ENCODE results near the gene SDHA. TPM values are rescaled to one million over a fixed set of nuclear protein-coding genes. Genes with fewer than 3 reads are reported as not detected.
A peak's percentile ranks its signal among the peaks of the same experiment; 100 is the strongest.
"Not testable (repeated sequence)": the region's sequence is repeated elsewhere in the genome, so short reads cannot be mapped to it uniquely, and the experiment has no call there.

The SDHA gene
- total RNA-seq, 1 experiment from 2014 or later: 78.4 TPM

GRCh38 chr5:219460-219863 lies 1.3 kb downstream of the SDHA start:
- DNase-seq (ENCODE audit: low read depth): peak; percentile 19

GRCh38 chr5:219991-220390 lies 1.9 kb downstream of the SDHA start:
- DNase-seq (ENCODE audit: low read depth): no peak

- DNase-seq (ENCODE audit: low read depth): not testable (repeated sequence)
Observed at GRCh38 chr5:222951-223715, 5.0 kb downstream of the SDHA start.

GRCh38 chr5:223791-224190 lies 5.7 kb downstream of the SDHA start:
- DNase-seq (ENCODE audit: low read depth): no peak

- no peak for DNase-seq (ENCODE audit: low read depth)
Observed at GRCh38 chr5:225334-225733, 7.2 kb downstream of the SDHA start.

- not testable (repeated sequence) for DNase-seq (ENCODE audit: low read depth)
Observed at GRCh38 chr5:227375-227774, 9.3 kb downstream of the SDHA start.

- no peak for DNase-seq (ENCODE audit: low read depth)
Observed at GRCh38 chr5:228886-229285, 10.8 kb downstream of the SDHA start.

GRCh38 chr5:230711-231110 lies 12.6 kb downstream of the SDHA start:
- DNase-seq (ENCODE audit: low read depth): no peak

- no peak for DNase-seq (ENCODE audit: low read depth)
Observed at GRCh38 chr5:231661-232060, 13.5 kb downstream of the SDHA start.

GRCh38 chr5:233426-233825 lies 15.3 kb downstream of the SDHA start:
- DNase-seq (ENCODE audit: low read depth): not testable (repeated sequence)

- no peak for DNase-seq (ENCODE audit: low read depth)
Observed at GRCh38 chr5:234450-234849, 16.3 kb downstream of the SDHA start.

- not testable (repeated sequence) for DNase-seq (ENCODE audit: low read depth)
Observed at GRCh38 chr5:235527-235926, 17.4 kb downstream of the SDHA start.

- not testable (repeated sequence) for DNase-seq (ENCODE audit: low read depth)
Observed at GRCh38 chr5:237931-238330, 19.8 kb downstream of the SDHA start.

GRCh38 chr5:240550-240949 lies 22.4 kb downstream of the SDHA start:
- DNase-seq (ENCODE audit: low read depth): not testable (repeated sequence)

GRCh38 chr5:241045-241669 lies 23.0 kb downstream of the SDHA start:
- DNase-seq (ENCODE audit: low read depth): peak; percentile 82

- DNase-seq (ENCODE audit: low read depth): not testable (repeated sequence)
Observed at GRCh38 chr5:243683-244367, 25.7 kb downstream of the SDHA start.

- not testable (repeated sequence) for DNase-seq (ENCODE audit: low read depth)
Observed at GRCh38 chr5:245717-246116, 27.6 kb downstream of the SDHA start.

- not testable (repeated sequence) for DNase-seq (ENCODE audit: low read depth)
Observed at GRCh38 chr5:250396-250795, 32.3 kb downstream of the SDHA start.

GRCh38 chr5:251016-251415 lies 32.9 kb downstream of the SDHA start:
- not testable (repeated sequence) for DNase-seq (ENCODE audit: low read depth)

- DNase-seq (ENCODE audit: low read depth): not testable (repeated sequence)
Observed at GRCh38 chr5:251538-251937, 33.4 kb downstream of the SDHA start.

GRCh38 chr5:251975-252374 lies 33.9 kb downstream of the SDHA start:
- not testable (repeated sequence) for DNase-seq (ENCODE audit: low read depth)

- DNase-seq (ENCODE audit: low read depth): no peak
Observed at GRCh38 chr5:252546-252945, 34.4 kb downstream of the SDHA start.

Measured in LHCN-M2 (cell line).